Kidney epithelial cell (primary cell): ENCODE results near the gene ARHGEF12. TPM values are rescaled to one million over a fixed set of nuclear protein-coding genes. Genes with fewer than 3 reads are reported as not detected.

ENCODE experiments used
- DNase-seq: peaks from one replicate; pipeline ENCODE4 v3.0.0-alpha.2; 2010; ENCODE audit warnings: low read depth
- H3K27me3 ChIP-seq: 2 replicates; pipeline ENCODE4 v1.6.0; 2011; ENCODE audit warnings: low read length; ENCODE audit not compliant: control insufficient read depth, insufficient read depth
- H3K36me3 ChIP-seq: 2 replicates; pipeline ENCODE4 v1.5.1; 2011; ENCODE audit warnings: low read length; ENCODE audit not compliant: control insufficient read depth, insufficient read depth
- H3K4me3 ChIP-seq: 2 replicates; pipeline ENCODE4 v1.5.1; 2011; ENCODE audit warnings: low read depth, mild to moderate bottlenecking, control low read depth, low read length
- CTCF ChIP-seq: IDR thresholded peaks from 2 replicates; pipeline ENCODE4 v1.5.1; 2011; ENCODE audit warnings: mild to moderate bottlenecking, moderate library complexity, low read length, control low read depth, inconsistent platforms; ENCODE audit not compliant: insufficient read depth, poor library complexity, severe bottlenecking
- total RNA-seq: library from RNA; depleted of rRNA; stranded (reverse); fragments of >200 nt; gene quantifications from 2 replicates; pipeline ENCODE4 v1.2.3, GENCODE V29; 2015

ARHGEF12 gene
- total RNA-seq, 1 donor from 2014 or later: 54.7 TPM

- DNase-seq: no peak
- TF ChIP-seq CTCF: no peak
- H3K4me3 ChIP-seq: no peak overlapping the region
Measured at GRCh38 chr11:120358729-120359128, 22.5 kb downstream of the ARHGEF12 start.

GRCh38 chr11:120363436-120363835 is 27.2 kb downstream of the ARHGEF12 start:
- no peak for DNase-seq
- H3K27me3 ChIP-seq: no peaks in the 10 kb centered on the region
- no peak overlapping the region for H3K4me3 ChIP-seq
- TF ChIP-seq CTCF: no peak
- H3K36me3 ChIP-seq: no peaks in the 10 kb centered on the region

More at GRCh38 chr11:120358729-120359128, 22.5 kb downstream of the ARHGEF12 start:
- H3K27me3 ChIP-seq: no peaks in the 10 kb centered on the region
- no peaks in the 10 kb centered on the region for H3K36me3 ChIP-seq

- DNase-seq: no peak
- no peak for TF ChIP-seq CTCF
Measured at GRCh38 chr11:120365512-120365911, 29.3 kb downstream of the ARHGEF12 start.

GRCh38 chr11:120372296-120372695 is 36.1 kb downstream of the ARHGEF12 start:
- H3K36me3 ChIP-seq: no peaks in the 10 kb centered on the region
- no peaks in the 10 kb centered on the region for H3K27me3 ChIP-seq
- DNase-seq: no peak
- H3K4me3 ChIP-seq: no peak overlapping the region
- no peak for TF ChIP-seq CTCF

More at GRCh38 chr11:120365512-120365911, 29.3 kb downstream of the ARHGEF12 start:
- Histone ChIP-seq H3K4me3 (no peak overlapping the region), H3K27me3 (no peaks in the 10 kb centered on the region), H3K36me3 (no peaks in the 10 kb centered on the region)

- TF ChIP-seq CTCF: no peak
- Histone ChIP-seq H3K36me3 (no peaks in the 10 kb centered on the region), H3K27me3 (no peaks in the 10 kb centered on the region), H3K4me3 (no peak overlapping the region)
- DNase-seq: no peak
Measured at GRCh38 chr11:120375076-120375475, 38.9 kb downstream of the ARHGEF12 start.

GRCh38 chr11:120376547-120377182 is 40.5 kb downstream of the ARHGEF12 start:
- no peak for TF ChIP-seq CTCF
- no peak for DNase-seq

More at GRCh38 chr11:120376547-120377182, 40.5 kb downstream of the ARHGEF12 start:
- H3K4me3 ChIP-seq: no peak overlapping the region
- H3K27me3 ChIP-seq: no peaks in the 10 kb centered on the region
- no peaks in the 10 kb centered on the region for H3K36me3 ChIP-seq
